NCI-H226 (cell line): Measurements from ENCODE around the gene FAM50B.

ENCODE experiments used
- DNase-seq: peaks from one replicate; pipeline ENCODE4 v3.0.0-alpha.2; 2015

Gene FAM50B, protein sequence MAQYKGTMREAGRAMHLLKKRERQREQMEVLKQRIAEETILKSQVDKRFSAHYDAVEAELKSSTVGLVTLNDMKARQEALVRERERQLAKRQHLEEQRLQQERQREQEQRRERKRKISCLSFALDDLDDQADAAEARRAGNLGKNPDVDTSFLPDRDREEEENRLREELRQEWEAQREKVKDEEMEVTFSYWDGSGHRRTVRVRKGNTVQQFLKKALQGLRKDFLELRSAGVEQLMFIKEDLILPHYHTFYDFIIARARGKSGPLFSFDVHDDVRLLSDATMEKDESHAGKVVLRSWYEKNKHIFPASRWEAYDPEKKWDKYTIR

GRCh38 chr6:3848925-3849605, at the start of gene FAM50B:
Gene FAM50B, plus strand, starts transcription at chr6:3849373. Its CDS starts 439 bp downstream, at chr6:3849812.
- DNase-seq, result peak; percentile 70

GRCh38 chr6:3799719-3800118, 49.5 kb upstream of the FAM50B start:
- no peak for DNase-seq

- no peak for DNase-seq
These were observed 48.2 kb upstream of the FAM50B start for GRCh38 chr6:3800850-3801591.

DNA sequence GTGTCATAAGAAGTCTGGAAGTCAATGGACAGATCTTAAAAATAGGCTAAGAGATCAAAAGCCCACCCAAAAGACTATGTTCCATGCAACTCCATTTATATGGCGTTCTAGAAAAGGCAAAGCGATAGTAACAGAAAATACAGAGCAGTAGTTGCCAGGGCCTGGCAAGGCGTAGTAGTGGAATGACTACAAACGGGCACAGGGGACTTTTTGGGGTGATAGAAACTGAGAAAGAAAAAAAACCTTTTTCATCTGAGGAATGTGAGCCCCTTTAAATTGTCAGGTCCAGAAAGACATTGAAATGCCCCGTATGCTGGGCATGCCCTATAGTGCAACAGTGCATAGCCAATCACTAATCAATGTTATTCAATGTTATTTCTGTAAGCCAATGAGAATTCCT, 47.2 kb upstream of the FAM50B start:
- no peak for DNase-seq

GRCh38 chr6:3803627-3804468, 45.3 kb upstream of the FAM50B start:
- DNase-seq, result peak; percentile 87

- no peak for DNase-seq
These were observed 44.2 kb upstream of the FAM50B start for GRCh38 chr6:3804964-3805363.

DNA sequence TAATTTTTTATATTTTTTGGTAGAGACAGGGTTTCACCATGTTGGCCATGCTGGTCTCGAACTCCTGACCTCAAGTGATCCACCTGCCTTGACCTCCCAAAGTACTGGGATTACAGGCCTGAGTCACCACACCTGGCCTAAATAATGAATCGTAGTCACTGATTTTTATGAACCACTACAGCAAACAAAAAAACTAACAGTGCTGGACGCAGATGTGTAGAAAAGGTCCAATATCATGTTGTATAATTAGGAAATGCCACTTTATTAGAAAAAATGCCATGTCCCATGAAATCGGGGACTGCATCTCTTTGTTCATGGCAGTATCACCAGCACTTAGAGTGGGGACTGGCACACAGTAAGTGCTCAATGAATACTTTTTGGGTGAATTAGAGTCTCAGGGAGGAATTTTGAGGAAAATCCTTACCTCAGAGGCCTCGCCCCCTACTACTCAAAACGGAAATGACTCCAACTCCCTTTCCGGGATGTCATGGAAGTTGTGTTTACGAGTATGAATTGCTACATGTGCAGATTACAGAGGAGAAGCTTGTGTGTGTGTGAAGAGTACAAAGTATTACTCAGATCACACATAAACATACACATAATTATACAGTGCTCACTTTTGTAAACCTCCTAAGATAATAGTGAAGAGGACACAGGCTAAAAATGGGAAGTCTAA, 43.6 kb upstream of the FAM50B start:
- no peak for DNase-seq

- DNase-seq, result no peak
These were observed 42.8 kb upstream of the FAM50B start for GRCh38 chr6:3806169-3806922.

- peak; percentile 14 for DNase-seq
These were observed 41.0 kb upstream of the FAM50B start for GRCh38 chr6:3808199-3808598.

DNA sequence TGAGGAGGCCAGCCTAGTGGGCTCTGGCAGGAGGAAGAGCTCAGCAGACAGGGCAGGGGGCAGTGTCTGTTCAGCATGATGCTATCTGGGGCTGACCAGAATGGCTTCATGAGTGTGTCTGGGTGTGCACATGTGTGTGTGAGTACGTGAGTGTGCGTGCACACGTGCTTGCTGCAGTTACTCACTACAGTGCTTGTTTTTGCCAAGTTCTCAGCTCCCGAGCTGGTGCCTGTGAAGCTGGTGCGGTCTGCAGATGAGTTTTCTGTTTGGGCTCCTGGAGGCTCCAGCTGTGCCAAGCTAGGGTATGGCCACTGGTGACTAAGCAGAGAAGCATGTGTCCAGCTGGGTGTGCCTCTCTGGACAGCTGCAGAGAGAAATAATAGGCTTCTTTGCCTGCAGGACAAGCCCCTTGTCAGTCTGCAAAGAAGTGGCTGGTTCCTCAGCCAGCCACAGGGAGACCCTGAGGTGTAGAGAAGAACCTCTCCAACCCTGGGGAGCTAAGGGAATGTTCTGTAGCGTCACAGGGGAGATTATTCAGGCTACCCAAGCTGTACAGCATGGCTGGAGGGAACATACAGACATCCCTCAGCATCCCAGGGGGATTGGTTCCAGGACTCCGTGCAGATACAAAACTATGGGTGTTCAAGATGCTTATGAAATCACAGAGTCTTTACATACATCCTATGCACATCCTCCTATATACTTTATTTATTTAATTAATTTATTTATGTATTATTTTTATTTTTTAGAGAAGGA, 40.2 kb upstream of the FAM50B start:
- peak; percentile 92 for DNase-seq

DNA sequence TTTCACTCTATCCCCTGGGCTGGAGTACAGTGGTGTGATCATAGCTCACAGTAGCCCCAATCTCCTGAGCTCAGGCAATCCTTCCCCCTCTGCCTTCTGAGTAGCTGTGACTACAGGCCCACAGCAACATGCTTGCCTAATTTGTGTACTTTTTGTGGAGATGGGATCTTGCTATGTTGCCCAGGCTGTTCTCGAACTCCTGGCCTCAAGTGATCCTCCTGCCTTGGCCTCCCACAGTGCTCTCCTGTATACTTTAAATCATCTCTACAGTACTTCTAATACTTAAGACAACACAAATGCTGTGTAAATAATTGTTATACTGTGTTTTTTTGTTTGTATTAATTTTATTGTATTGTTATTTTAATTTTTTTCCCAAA, 39.7 kb upstream of the FAM50B start:
- DNase-seq, result no peak

- no peak for DNase-seq
These were observed 39.2 kb upstream of the FAM50B start for GRCh38 chr6:3809982-3810381.

DNA sequence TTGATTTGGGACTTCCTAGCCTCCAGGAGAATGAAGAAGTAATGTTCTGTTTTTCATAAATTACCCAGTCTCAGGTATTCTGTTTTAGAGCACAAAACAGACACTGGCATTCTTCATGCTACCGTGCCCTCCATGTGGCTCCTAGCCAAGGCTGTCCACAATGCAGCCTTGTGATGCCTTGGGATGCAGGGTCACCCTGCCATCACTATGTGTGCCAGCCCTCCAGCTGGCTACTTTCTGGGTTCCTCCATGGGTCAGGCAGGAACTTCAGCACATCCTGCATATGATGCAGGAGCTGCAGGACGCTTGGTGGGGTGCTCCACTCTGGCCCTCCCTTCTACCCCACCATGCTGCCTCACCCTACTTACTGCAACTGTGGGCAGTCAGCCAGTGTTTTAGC, 38.0 kb upstream of the FAM50B start:
- no peak for DNase-seq

DNA sequence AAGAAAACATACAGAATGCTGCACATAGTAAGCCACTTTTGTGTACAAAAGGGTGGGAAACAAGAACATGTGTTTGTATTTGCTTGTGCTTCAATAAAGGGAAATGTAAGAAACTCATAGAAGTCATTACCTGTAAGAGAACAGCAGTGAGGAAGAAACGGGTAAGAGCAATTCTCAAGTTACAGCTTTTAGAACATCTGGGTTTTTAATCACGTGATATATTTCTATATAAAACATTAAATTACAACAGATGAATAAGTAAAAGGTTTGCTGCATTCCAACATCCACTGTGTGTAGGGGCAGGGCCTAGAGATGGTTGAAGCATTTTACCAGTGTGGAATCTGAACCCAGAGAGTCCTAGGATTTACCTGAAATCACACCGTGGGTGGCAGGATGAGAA, 36.6 kb upstream of the FAM50B start:
- no peak for DNase-seq

DNA sequence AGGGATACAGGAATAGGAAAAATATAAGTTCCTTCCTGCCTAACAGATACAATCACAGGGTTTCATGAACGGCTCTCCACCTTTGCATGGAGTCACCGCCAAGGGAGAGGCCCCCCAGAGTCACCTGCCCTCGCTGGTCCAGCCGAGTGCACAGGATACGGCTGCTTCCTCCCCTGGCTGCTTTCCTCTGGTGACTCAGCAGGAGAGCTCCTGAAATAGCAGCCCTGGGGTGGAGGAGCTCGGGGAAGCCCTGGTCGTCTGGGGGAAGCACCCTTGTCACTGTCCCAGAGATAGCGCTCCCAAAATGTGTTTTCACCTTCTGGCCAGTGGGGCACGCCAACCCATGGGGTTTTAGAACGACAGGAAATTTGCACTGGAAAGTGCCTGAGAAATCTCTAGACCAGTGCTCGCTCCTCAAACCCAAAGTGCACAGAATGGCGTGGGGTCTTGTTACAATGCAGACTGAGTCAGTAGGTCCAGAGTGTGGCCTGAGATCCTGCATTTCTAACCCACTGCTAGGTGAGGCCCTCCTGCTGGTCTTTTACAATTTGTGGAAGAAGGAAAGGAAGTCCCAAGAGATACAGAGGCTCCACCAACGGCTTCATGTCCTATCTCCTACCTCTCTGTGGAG, 35.9 kb upstream of the FAM50B start:
- DNase-seq, result peak; percentile 73

DNA sequence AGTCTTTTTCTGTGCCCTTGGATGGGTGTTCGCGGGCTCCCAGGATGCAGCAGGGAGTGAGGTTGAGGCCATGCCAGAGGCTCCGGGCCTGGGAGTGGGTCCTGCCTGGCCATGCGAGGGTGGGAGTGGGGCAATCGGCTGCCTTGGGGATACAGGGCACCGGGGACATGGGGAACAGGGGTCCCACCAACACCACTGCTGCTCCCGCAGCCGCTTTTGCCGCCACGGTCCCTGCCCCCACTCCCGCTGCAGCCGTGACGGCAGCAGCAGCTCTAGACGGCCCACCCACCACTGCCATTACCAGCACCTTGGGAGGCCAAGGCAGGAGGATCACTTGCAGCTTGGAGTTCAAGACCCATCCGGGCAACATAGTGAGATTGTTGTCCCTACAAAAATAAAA, 35.3 kb upstream of the FAM50B start:
- no peak for DNase-seq

GRCh38 chr6:3814539-3814938, 34.6 kb upstream of the FAM50B start:
- DNase-seq, result no peak

- no peak for DNase-seq
These were observed 32.9 kb upstream of the FAM50B start for GRCh38 chr6:3816251-3816650.

GRCh38 chr6:3819161-3820110, 29.7 kb upstream of the FAM50B start:
- no peak for DNase-seq
